Activated CD8-positive, alpha-beta memory T cell treated with anti-CD3 and anti-CD28 coated beads for 1 hour (primary cell): ENCODE results near the gene ARMH3.

Experiments
- DNase-seq, 2 donors: peaks; one replicate each; pipeline ENCODE4 v3.0.0-alpha.2; 2020; ENCODE audit warnings: low read depth in 1 of 2; ENCODE audit errors: extremely low read depth in 1 of 2

The ARMH3 gene

GRCh38 chr10:101902032-101902819 is 153.7 kb downstream of the ARMH3 start:
- DNase-seq, result no peak

DNA sequence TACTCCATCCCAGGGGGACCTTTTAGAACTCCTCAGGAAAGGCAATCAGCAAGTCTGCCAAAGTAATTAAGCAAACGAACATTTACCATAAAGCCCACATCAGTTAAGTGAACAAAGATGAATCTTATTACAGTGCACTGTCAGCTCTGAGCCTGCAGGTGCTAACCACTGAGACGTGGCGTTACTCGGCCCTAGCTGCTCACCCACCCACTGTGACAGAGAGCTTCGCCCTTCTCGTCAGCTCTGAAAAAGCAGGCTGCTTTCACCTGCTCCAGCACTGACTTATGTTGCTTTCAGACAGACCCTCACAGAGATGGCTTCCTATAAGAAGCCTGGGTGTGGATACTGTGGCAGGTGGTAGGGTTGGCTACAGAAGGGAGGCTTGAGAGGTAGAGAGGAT is 154.6 kb downstream of the ARMH3 start:
- no peak for DNase-seq

DNA sequence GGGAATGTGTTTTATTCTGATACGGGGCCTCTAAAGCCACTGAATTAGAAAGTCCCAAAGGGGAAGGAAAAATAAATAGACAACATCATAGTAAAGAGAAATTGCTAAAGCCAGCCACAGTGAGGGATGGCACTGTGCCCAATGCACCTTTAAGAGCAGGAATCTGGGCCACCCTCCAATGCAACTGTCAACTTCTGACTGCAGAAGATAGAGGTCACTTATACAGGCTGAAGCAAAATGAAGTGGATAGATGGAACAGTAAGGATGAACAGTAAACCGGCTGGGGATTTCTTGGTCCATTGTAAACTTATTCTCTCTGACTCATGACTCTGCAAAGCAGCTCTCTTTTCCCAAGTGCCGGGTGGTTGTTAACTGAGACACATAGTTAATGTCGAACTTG is 158.3 kb downstream of the ARMH3 start:
- no peak for DNase-seq

DNA sequence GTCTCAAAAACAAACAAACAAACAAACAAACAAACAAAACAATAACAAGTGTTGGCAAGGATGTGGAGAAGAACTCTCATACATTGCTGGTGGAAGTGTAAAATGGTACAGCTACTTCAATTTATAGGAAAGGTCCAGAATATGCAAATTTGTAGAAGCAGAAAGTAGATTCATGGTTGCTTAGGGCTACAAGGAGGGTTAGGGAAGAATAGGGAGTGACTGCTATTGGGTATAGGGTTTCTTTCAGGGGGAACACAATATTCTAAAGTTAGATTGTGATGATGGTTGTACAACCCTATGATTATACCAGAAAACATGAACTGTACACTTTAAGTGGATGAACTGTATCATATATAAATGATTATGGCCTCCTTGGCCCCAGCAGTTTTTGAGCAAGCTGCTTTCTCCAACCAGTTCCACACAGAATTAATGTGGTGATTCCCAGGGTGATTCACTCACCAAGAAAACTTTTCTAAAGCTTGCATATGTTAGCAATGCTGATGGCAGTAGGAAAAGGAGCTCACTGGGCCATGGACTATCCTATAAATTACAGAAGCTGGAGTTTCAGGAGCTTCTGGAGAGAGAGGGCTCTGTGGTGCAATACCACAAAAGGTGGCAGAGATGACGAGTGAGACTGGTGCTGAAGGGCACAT is 159.6 kb downstream of the ARMH3 start:
- no peak for DNase-seq

DNA sequence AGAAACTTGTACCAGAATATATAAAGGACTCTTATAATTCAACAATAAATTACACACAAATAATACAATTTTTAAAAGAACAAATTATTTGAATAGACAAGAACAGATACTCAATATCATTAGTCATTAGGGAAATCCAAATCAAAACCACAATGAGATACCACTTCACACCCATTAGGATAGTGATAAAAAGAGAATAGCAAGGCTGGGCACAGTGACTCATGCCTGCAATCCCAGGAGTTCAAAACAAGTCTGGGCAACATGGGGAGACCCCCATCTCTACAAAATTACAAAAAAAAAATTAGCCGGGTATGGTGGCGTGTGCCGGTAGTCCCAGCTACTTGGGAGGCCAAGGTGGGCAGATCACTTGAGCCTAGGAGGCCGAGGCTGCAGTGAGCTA is 160.2 kb downstream of the ARMH3 start:
- no peak for DNase-seq

- DNase-seq, result no peak
Measured at GRCh38 chr10:101894742-101895141, 161.2 kb downstream of the ARMH3 start.

DNA sequence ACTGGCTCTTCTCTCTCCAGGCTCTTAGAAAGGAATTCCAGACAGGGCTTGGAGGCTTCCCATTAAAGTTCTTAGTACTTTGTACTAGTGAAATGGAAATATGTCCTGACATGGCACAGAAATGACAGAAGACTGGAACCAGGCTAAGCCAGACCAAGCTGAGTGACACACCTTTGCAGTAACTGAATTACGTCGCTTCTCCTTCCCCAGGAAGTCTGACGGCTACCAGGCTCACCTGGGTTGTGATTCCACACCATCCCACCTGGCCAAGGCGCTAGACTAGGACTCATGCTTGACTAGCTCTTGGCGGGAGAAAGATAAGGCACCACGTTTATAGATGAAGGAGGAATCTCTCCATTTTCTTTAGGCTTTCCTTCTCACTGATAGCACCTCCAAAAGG is 161.7 kb downstream of the ARMH3 start:
- no peak for DNase-seq

DNA sequence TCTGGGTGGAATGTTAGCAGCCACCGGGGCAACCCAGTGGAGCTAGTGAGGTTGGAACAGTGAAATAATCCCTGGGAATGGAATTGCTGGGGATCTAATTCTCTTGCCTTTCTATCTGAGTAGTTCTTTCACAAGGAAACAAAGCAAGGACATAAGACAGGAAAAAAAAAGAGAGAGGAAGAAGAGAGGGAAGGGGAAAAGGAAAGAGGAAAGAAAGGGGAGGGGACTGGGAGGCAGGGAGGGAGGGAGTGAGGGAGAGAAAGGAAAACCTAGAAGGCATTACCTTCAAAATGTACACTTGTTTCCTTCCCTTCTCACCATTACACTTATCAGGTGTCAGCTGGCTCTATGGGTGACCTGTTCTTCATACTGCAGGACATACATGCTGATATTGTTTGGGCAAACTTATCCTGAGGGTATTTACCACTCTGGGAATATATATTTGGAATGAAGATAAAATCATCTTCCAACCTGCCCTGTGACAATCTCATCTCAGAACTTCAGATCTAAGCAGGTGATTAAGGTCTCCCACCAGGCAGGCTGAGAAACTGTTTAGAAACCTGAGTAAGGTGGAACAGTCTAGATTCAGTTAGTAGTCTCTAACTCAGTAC is 162.4 kb downstream of the ARMH3 start:
- no peak for DNase-seq

- no peak for DNase-seq
Measured at GRCh38 chr10:101892782-101893391, 163.1 kb downstream of the ARMH3 start.

DNA sequence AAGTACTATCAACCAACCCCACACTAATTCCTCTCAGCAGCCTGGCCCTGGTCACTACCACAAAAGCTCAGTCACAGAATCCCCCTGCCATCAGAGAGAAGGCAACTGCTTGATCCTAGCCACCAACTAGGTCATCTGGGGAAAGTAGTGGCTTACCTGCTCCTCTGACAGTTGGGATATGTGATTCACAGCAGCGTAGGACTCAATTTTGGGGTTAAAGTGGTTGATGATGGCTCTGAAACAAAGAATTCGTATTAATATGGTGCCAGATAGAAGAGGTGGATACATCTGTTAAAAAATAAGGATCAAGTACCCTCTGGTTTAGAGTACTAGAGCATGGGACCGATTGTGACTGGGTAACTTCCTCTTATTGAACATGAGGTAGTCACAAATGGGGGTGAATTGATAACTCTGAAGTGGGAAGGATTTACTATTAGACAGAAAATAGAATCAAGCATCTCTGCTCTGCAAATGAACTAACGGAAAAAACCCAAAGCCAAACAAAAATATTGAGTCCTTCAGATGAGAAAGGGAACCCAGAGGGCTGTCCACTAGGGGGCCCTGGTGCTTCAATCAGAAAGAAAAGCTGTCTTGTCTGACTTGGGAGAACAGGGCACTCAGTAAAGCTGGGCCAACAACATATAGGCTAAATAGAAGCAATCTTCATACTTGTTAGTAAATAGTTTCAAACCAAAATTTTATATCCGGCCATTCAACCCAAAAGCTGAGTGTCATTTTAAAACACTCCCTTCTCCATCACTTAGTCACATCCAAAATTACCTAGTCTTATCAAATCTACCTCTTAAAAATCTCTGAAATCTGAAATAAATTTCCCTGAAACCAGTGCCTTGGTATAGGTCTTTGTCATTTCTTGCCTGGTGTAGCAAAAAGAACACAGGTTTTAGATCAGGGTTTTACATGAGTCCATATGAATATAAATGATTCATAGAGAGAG is 166.4 kb downstream of the ARMH3 start:
- peak; percentile 36 to 45 for DNase-seq

DNA sequence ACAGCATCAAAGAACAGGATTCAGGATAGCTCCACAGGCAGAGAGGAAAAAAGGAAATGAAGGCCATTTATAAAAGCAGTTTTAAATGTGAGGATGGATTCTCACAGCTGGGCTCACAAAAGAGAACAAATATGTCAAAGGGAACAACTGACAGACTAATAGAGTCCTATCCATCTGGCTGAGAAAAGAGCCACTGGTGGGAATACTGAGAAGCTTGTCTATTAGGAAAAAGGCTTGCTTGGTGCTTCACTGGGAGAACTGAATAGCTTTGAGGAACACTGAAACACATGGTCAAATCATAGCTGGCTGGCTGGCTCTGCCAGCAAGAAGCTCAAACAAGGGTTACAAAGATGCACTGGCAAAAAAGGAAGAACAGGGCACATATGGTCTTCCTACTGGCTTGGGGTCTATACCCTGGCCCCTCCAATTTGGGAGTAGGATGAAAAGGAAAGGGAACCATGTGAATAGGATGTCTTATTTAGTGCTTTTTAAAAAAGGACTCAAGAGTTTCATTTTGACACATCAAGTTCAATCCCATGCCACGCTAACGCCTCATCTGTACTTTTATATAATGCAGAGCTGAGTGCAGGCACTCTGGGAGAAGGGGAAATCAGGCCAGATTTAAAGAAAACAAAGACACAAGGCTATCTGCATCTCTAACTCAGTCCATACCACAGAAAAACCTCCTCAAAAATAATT is 167.6 kb downstream of the ARMH3 start:
- no peak for DNase-seq

DNA sequence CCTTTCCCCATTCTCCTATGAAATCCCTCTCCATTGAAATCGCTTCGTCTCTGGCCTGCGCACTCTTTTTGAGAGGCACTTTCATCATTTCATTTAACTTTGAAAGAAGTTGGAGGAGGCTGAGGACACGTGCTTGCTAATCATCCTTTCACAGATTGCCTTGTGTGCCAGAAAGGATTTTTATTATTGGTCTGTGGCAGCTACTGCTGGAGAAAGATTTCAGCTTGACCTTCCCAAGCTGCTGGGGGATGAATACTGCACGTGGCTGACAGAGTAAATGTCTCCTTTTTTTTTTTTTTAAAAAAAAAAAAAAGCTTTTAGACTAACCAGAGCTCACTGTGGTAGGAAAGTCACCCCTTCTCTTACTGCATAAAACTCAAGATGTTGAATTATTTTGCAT is 168.2 kb downstream of the ARMH3 start:
- DNase-seq, result no peak

DNA sequence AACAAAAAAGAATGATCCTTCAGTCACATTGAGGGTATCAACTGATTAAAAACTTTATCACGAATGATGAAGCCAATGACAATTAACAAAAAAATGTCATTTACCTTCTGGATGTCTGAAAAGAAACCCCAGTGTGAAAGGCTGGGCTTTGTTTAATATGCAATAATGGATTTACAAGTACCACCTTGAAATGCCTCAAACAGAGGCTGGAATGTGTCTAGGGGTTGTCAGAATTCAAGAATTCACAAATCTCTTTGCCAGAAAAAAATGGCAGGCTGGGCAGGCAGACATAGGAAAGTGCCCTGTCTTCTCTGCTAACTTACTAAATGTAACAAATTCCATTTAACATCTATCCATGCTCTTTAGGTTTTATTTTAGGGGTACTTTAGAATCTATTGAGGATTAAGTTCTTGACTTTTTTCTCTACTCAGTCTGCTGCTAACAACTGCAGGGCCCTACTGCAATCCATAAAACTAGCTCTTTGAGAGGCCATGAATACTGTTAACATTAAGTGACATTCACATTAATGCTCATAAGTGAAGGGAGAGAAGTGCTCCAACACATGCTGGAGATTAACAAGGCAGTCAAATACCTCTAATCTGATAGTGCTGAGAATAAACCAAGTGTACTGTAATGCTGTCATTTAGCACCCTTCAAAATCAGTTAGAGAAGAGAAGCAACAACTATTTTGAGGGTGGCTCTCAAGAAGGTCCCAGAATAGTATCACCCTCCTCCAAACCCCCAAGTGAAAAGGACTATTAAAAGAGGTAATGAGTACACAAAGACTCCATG is 169.3 kb downstream of the ARMH3 start:
- DNase-seq, result no peak

DNA sequence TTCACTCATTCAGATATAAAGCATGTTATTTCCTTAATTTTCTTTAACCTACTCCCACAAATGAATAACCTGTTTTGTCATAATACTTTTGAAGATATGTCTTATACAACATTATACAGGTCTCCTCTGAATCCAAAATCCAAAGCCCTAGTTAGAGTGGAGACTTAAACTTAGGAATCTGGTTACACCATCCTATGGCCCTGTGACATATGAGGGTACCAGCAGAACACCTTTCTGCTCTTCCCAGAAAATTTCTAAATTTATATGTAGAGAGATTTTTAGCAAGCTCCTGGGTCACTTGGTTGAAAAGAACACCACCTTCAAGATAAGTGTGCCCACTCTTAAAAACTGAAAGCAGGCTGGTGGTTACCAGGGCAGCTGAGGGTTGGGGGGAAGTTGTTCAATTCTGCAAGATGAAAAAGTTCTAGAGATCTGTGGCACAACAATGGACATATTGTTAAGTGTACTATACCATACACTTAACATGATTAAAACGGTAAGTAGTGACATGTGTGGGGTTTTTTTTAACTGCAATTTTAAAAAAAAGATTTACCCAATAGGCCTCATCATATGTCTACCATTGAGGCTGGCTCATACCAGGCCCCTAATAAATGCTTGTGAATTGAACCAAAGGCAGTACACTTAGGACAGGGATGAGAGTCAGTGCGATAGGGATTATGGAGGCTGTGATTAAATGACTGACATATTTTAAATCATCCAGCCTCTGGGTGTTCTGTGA is 174.8 kb downstream of the ARMH3 start:
- no peak for DNase-seq

DNA sequence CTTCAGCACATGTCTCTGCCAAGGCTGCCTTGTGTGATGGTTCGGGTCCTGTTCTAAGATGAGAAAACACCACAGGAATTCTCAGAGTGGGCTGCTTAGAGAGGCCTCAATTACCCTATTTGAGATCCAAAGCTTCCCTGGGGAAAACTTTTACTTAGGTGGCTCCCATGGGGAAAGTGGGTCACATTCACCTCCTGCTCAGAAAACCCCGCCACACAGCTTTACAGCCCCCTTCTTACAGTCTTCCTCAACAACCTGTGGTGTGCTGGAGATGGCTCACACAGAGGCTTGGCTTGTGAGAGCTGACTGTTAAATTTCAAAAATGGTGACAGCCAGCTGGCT is 175.8 kb downstream of the ARMH3 start:
- DNase-seq, result no peak

- DNase-seq, result no peak
Measured at GRCh38 chr10:101879456-101880231, 176.3 kb downstream of the ARMH3 start.

GRCh38 chr10:101878869-101879268 is 177.1 kb downstream of the ARMH3 start:
- DNase-seq, result no peak
